Activated CD8-positive, alpha-beta memory T cell treated with anti-CD3 and anti-CD28 coated beads, Interleukin-2, amount 50 U/mL, for 24 hours (primary cell): ENCODE data around the gene PRLHR.

Source experiments
- DNase-seq: peaks from one replicate; pipeline ENCODE4 v3.0.0-alpha.2; 2020; ENCODE audit errors: extremely low read depth

The PRLHR gene

DNA sequence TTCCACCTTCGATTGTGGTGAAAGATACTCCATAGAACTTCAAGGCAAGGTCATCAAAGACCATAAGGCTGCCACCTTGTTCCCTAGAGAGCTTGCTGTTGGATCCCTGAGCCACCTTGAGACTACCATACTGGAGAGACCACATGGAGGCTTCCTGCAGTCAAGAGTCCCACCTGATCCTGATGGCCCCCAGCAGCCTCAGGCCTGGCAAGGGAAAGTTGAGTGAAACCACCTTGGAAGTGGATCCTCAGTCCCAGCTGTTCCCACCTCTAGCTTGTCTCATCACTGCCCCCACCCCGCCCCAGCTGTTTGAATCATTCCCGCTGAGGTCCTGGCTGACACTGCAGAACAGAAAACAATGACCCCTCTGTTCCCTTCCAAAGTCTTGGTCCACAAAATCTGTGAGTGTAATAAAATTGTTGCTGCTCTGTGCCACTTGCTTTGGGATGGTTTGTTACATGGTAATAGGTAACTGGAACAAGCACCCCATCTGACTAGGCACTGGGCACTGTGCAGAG is 32.0 kb downstream of the PRLHR start:
- DNase-seq = no peak

GRCh38 chr10:118562851-118563250 is 32.6 kb downstream of the PRLHR start:
- DNase-seq = no peak

DNA sequence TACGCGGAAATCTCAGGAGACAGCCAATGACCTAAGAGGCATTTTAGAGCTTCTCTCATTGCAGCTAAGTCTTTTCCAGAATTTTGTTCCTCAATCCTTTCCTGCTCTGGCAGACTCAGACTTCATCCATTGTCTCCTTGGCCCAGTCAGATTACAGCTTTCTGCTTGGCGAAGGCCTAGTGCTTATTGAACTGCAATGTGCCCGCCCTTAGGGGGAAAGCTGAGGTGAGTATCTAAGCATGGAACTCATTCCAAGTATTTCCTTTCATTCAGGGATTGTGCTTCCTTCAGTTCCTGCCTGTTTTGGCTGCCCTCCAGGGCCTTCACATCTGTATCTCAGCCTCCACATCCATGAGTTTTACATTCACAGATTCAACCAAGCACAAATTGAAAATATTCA is 37.5 kb downstream of the PRLHR start:
- DNase-seq = no peak

GRCh38 chr10:118551535-118552100 is 43.8 kb downstream of the PRLHR start:
- no peak for DNase-seq

DNA sequence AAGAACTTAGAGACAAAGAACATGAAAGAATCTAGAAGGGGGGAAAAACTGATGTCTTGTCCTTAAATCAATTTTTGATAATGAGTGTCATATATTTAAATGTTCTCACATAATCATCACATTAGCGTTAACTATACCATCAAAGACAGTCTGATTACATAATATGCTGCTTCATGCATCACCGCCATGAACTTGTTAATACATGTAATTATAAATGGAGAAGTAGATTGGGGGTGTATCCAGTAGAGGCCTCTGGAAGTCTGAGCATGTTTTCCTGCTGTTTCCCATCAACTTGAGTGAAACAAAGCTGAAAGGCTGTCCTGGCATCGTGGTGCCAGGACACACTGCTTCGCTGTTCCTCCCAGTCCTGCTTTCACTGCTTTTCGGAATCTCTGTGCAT is 48.2 kb downstream of the PRLHR start:
- DNase-seq = no peak

DNA sequence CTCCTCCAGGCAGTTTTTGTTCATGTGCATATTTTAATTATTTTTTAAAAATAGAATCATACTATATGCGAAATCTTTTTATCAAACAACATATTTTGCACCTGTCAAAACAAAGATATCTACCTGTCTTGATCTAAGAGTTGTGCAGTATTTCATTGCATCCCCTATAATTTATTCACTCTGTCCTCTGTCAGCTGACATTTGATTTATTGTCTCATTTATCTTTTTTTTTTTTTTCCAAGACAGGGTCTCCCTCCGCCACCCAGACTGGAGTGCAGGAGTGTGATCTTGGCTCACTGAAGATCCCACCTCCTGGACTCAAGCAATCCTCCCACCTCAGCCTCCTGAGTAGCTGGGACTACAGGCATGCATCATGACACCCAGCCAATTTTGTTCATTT is 49.0 kb downstream of the PRLHR start:
- no peak for DNase-seq

DNA sequence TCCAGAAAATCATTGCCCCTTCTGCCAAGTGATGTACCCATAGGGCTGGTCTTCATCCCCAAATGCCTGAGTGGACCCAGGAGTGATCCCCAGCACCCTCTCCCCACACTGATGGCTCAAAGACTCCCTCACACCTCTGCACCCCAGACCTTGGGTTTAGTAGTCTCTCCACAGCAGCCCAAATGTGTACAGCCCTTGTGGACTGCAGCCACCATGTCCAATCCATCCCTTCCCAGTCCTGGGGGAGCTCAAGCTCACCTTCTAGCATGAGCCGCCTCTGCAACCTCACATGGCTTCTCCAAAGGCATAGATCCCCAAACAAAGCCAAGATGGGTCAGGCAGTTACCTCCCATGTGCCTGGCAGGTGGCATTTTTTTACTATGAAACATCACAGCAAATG is 50.1 kb downstream of the PRLHR start:
- no peak for DNase-seq

GRCh38 chr10:118544401-118544948 is 51.0 kb downstream of the PRLHR start:
- DNase-seq = no peak

DNA sequence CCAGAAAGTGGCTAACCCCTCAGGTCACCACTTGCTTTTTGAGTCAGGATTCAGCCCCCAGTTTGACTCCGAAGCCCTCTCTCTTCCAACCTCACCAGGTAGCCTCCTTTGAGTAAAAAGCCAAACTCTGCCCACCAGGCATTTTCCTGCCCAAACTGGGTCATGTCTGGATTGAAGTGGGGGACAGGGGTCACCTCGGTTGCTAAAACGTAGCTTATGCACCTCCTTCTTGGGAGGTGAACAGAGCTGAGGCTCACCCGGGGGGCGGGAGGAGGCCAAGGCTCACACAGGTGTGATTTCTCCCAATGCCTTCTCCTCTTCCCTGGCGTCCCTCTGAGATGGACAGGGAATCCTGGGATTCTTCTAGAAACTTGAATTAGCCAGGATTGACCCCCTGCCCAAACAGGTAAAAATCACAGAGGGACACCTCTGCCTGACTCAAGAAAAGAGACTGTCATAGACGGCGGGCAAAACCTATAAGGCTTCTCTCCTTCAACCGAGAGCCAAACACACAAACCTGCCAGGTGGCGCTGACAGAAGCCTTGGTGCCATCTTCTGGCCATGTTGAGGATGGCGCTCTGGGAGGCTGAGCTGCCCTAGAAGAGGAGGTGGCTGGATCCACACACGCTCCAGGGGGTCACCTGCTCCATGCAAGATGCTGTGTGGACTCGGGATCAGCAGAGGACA is 51.6 kb downstream of the PRLHR start:
- no peak for DNase-seq

GRCh38 chr10:118542745-118543144 is 52.7 kb downstream of the PRLHR start:
- DNase-seq = no peak

DNA sequence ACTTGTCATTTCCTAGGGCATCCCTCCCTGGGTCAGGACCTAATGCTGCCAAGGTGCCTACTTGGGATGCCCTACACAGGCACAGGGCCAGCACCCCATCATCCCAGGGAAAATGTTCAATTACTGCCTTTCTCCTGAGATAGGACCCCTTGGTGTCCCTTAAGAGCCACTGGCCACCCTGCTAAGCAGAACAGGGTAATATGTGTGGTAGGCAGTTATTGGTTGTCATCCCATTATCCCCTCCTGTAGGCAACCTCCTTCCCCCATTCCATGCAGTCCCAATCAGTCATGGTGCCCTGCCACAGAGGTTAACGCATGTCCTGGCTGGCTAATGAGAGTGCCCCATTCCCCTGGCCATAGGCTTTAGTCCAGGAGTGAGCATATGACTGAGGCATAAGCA is 53.2 kb downstream of the PRLHR start:
- no peak for DNase-seq

- DNase-seq = no peak
Measured at GRCh38 chr10:118541718-118542117, 53.7 kb downstream of the PRLHR start.
